Activated naive CD8-positive, alpha-beta T cell treated with anti-CD3 and anti-CD28 coated beads, Interleukin-2, amount 50 U/mL, for 24 hours (primary cell): ENCODE measurements around the gene EFHC1.

Experiments used
- ATAC-seq: fragments of 150-1000 bp; cut with Tn5 transposase; one replicate; pipeline ENCODE4 v1.10.0; 2021
- DNase-seq: peaks from one replicate; pipeline ENCODE4 v3.0.0; 2021
- H3K27ac Mint-ChIP-seq: one replicate; pipeline ENCODE4 v1.8.0; 2021; ENCODE audit warnings: mild to moderate bottlenecking, mixed read lengths
- H3K27me3 Mint-ChIP-seq: one replicate; pipeline ENCODE4 v1.8.0; 2021; ENCODE audit warnings: mixed read lengths
- H3K36me3 Mint-ChIP-seq: one replicate; pipeline ENCODE4 v1.8.0; 2021; ENCODE audit warnings: low read depth, mixed read lengths
- H3K4me1 Mint-ChIP-seq: one replicate; pipeline ENCODE4 v1.8.0; 2021; ENCODE audit warnings: mixed read lengths
- H3K4me3 Mint-ChIP-seq: one replicate; pipeline ENCODE4 v1.8.0; 2021; ENCODE audit warnings: mild to moderate bottlenecking, moderate library complexity, mixed read lengths
- H3K9me3 Mint-ChIP-seq: one replicate; pipeline ENCODE4 v1.8.0; 2021; ENCODE audit warnings: mixed read lengths

EFHC1 gene

DNA sequence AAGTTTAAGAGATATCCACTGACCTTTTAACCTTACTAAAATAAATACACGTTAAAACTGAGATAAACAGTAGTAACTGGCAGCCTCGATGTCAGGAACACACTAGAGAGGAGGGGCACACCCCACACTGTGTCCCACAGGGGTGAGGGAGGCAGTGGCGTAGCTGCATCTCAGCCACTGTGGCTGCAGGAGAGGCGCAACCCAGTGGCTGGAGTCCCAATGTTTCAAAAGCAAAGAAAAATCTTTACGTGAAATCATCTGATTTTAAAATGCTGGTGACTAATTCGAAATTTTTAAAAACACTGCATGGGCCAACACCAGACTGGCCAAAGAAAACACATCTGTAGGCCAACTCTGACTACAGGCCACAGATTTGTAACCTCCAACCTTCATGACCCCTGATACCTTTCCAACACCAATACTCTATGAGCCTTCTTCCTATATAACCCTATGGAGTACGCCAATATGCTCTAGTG, 102.0 kb downstream of the EFHC1 start:
- Mint-ChIP-seq H3K4me3 (no peak overlapping the region), H3K27me3 (no peaks in the 10 kb centered on the region), H3K9me3 (no peaks in the 10 kb centered on the region), H3K4me1 (peaks cover 7% of the 10 kb centered on the region), H3K36me3 (no peaks in the 10 kb centered on the region), H3K27ac (no peak overlapping the region)
- no peak for DNase-seq
- ATAC-seq, result no peak

DNA sequence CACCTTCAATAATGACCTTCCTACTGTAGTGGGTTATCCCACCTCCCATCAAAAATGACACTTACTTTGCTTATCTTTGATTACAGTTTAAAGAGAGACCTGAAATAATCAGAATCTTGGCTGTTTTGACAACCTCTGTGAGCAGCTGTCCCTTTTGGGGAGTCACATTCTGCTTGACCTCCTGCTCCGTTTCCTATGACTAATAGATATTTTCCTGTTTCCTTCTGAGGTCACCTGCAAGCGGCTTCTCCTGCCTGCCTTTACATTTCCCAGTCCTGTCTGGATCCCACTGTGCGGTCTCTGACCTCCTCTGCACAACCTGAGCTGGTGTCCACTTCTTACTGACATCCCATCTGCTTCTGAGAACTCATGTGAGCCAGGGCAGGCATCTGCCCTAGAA, 102.5 kb downstream of the EFHC1 start:
- H3K4me3 Mint-ChIP-seq, result no peak overlapping the region

DNA sequence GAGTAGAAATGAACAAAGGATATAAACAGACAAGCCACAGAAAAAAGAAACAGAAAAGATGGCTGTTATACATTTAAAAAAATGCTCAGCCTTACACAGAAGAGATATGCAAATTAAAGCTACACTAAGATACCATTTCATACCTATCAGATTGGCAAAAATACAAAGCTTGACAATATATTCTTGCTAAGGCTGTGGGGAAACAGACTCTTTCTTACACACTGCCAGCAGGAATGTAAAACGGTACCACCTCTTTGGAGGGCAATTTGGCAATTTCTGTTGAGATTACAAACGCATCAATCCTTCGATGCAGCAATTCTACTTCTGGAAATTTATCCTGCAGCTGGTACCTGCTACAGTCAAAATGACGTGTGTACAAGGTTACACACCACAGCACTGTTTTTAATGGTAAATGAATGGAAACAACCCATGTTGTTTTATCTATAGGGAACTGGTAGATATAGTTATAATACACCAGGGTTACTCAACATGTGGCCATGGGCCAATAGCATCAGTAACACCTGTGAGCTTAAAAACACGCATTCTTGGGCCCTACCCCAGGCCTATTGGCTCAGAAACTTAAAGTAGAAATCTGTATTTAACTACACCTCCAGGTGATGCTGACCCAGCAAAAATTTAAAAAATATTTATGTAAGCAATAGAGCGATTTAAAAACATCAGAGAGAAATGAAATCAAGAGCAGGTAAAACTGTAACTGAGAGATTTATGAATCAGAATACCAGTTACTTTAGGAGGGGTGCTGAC, 103.4 kb downstream of the EFHC1 start:
- Mint-ChIP-seq H3K9me3 (no peaks in the 10 kb centered on the region), H3K27me3 (no peaks in the 10 kb centered on the region), H3K4me1 (no peaks in the 10 kb centered on the region), H3K27ac (no peak overlapping the region), H3K4me3 (no peak overlapping the region), H3K36me3 (no peaks in the 10 kb centered on the region)
- no peak for DNase-seq
- ATAC-seq, result no peak

More for the DNA sequence above, 102.5 kb downstream of the EFHC1 start:
- H3K27ac Mint-ChIP-seq, result no peak overlapping the region
- H3K36me3 Mint-ChIP-seq, result no peaks in the 10 kb centered on the region
- ATAC-seq (no peak), DNase-seq (no peak)
- H3K27me3 Mint-ChIP-seq, result no peaks in the 10 kb centered on the region
- H3K9me3 Mint-ChIP-seq, result no peaks in the 10 kb centered on the region
- peaks cover 4% of the 10 kb centered on the region for H3K4me1 Mint-ChIP-seq

DNA sequence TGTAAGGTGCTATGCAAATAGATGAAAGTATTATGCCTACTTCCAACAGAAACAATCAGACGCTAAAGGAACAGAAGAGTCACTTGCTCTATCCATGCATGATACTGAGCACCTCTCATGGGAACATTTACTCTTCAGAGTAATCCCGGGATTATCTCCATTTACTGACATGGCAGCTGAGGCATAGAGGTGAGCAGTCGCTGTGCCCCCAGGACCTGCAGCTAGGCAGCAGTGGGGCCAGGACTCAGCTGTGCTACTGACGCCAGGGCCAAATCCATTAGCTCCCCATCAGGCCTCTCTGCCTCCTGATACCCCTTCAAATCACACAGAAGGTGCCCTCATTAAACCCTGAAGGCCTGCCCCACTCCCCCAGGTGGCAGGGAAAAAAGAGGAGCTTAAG, 104.8 kb downstream of the EFHC1 start:
- H3K27me3 Mint-ChIP-seq, result no peaks in the 10 kb centered on the region
- ATAC-seq, result no peak
- H3K4me1 Mint-ChIP-seq, result no peaks in the 10 kb centered on the region
- no peaks in the 10 kb centered on the region for H3K36me3 Mint-ChIP-seq
- H3K4me3 Mint-ChIP-seq, result no peak overlapping the region
- no peak overlapping the region for H3K27ac Mint-ChIP-seq
- no peak for DNase-seq
- no peaks in the 10 kb centered on the region for H3K9me3 Mint-ChIP-seq

DNA sequence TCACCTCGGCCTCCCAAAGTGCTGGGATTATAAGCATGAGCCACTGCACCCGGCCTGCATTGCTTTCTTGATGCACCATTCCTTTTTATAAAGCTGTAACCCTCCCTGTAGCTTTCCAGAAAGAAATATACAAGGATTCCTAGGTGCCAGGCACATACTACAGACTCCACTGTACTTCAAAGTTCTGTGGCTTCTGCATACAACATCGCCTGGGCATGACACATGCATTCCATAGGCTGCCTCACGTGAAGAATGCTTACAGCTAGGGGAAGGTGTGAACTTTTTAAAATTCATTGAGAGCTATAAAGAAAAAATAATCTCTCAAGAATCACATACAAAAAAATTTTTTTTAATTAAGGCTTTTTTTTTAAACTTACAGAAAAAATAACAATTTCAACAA, 106.5 kb downstream of the EFHC1 start:
- Mint-ChIP-seq H3K4me3 (no peak overlapping the region), H3K9me3 (no peaks in the 10 kb centered on the region), H3K27ac (no peak overlapping the region), H3K27me3 (no peaks in the 10 kb centered on the region), H3K36me3 (no peaks in the 10 kb centered on the region), H3K4me1 (no peaks in the 10 kb centered on the region)
- no peak for ATAC-seq
- no peak for DNase-seq

DNA sequence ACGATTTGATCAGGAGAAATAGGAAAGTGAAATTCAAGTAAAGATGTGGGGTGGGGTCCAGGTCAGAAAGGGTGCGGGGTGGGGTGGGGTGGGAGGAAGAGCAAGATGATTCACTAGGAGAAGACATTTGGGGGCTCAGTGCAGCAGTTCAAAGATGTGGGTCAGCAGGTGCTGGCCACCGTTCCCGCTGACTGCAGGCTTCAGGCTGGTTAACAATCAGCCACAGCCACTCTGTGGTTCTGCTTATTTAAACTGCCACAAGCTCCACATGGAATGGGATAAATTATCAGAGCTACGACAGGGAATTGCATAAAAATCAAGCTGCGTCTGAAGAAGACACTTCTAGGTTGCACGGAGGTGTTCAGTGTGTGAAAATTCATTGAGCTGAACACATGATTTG, 107.3 kb downstream of the EFHC1 start:
- no peak overlapping the region for H3K4me3 Mint-ChIP-seq
- H3K4me1 Mint-ChIP-seq, result no peaks in the 10 kb centered on the region
- ATAC-seq (no peak), DNase-seq (no peak)
- H3K27me3 Mint-ChIP-seq, result no peaks in the 10 kb centered on the region
- no peaks in the 10 kb centered on the region for H3K36me3 Mint-ChIP-seq
- no peaks in the 10 kb centered on the region for H3K9me3 Mint-ChIP-seq
- no peak overlapping the region for H3K27ac Mint-ChIP-seq

DNA sequence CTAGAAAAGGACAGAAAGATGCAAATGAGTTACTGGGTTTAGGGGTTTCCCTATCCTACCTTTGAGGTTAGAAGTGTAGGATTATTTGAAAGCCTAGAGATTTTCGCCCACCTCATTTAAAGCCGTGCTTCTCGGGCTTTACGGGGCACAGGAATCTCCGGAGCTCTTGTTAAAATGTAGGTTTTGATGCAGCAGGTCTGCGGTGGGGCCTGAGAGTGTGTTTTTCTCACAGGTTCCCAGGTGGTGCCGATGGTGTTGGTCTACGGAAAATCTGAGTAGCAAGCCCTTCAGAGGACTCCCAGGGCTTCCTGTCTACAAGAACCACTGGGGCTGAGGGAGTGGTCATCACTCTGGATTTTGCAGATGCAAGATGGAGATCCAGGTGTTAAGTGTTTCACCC, 109.2 kb downstream of the EFHC1 start:
- peak; percentile 24 for ATAC-seq
- no peak overlapping the region for H3K4me3 Mint-ChIP-seq

DNA sequence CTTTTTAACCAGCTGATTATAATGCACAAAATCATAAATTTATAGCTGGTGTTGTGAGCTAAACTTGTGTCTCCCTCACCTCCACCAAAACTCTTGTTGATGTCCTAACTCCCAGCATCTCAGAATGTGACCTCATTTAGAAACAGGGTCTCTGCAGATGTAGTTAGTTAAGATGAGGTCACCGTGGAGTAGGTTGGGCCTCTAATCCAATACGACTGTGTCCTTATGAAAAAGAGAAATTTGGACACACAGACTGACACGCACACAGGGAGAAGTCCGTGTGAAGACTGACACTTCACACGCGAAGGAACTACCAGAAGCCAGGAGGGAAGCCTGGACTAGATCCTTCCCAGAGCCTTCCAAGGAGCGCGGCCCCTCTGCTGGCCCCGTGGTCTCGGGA, 110.2 kb downstream of the EFHC1 start:
- no peaks in the 10 kb centered on the region for H3K9me3 Mint-ChIP-seq
- H3K4me3 Mint-ChIP-seq, result no peak overlapping the region

More for the DNA sequence above, 109.2 kb downstream of the EFHC1 start:
- Mint-ChIP-seq H3K4me1 (no peaks in the 10 kb centered on the region), H3K27me3 (no peaks in the 10 kb centered on the region), H3K36me3 (no peaks in the 10 kb centered on the region), H3K27ac (no peak overlapping the region), H3K9me3 (no peaks in the 10 kb centered on the region)
- no peak for DNase-seq

DNA sequence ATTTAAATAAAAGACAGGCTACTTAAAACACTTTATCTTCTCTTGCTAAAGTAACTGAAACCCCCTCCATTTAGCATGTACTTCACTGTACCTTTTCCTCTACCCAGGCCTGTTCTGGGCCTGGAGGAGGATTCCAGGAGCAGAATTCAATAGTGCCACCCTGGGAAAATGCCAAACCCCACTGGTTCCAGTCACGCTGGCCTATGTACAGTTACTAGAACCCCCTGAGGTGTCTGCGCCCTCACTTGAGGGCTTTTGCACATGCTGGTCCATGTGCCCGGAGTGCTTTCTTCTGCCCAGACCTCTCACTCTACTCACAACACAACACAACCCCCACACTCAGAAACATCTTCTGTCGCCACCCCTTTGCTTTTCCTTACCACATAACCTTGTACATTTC, 111.3 kb downstream of the EFHC1 start:
- DNase-seq (no peak), ATAC-seq (no peak)
- Mint-ChIP-seq H3K4me3 (no peak overlapping the region), H3K36me3 (no peaks in the 10 kb centered on the region), H3K9me3 (no peaks in the 10 kb centered on the region), H3K27ac (no peak overlapping the region), H3K4me1 (peaks cover 19% of the 10 kb centered on the region), H3K27me3 (no peaks in the 10 kb centered on the region)

More for the DNA sequence above, 110.2 kb downstream of the EFHC1 start:
- H3K27me3 Mint-ChIP-seq, result no peaks in the 10 kb centered on the region
- no peaks in the 10 kb centered on the region for H3K36me3 Mint-ChIP-seq
- H3K27ac Mint-ChIP-seq, result no peak overlapping the region
- ATAC-seq (no peak), DNase-seq (no peak)
- H3K4me1 Mint-ChIP-seq, result peaks cover 8% of the 10 kb centered on the region

DNA sequence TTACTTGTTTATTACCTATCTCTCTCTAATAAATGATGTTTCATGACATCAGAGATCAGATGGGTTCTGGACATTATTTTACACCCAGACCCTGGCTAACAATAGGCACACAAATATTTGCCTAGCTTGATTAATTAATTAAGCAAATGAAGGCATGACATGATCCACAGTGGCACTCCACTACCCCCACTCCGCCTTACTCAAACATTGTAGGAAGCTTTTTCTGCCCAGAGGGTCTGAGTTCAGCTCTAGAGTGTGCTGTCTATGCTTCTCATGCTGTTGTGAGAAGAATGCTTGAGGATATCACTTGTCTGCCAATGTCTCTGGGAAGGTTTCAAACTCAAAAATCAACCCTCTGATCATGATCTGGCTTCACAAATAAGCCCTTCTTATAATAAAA, 111.7 kb downstream of the EFHC1 start:
- H3K27me3 Mint-ChIP-seq, result no peaks in the 10 kb centered on the region
- H3K9me3 Mint-ChIP-seq, result no peaks in the 10 kb centered on the region
- H3K36me3 Mint-ChIP-seq, result no peaks in the 10 kb centered on the region

DNA sequence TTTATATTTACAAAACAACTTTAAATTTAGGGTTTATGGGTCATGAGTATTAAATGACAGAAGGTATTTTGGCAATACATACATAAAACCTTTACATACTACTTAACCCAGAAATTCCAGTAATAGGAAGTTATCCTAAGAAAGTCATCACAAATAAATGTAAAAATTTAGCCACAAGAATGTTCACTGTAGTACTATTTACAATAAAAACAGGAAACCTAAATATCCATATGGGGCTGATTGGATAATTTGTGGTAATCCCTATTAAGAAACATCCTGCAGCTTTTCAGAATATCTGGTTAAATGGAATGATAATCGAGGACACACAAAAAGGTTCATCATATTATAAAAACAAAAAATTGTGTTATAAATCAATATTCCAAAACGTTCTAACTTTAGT, 112.3 kb downstream of the EFHC1 start:
- Mint-ChIP-seq H3K9me3 (no peaks in the 10 kb centered on the region), H3K27me3 (no peaks in the 10 kb centered on the region), H3K27ac (no peak overlapping the region), H3K4me1 (peaks cover 30% of the 10 kb centered on the region), H3K36me3 (no peaks in the 10 kb centered on the region), H3K4me3 (no peak overlapping the region)
- ATAC-seq (no peak), DNase-seq (no peak)

More for the DNA sequence above, 111.7 kb downstream of the EFHC1 start:
- H3K27ac Mint-ChIP-seq, result peak overlapping the region; percentile 19
- H3K4me3 Mint-ChIP-seq, result no peak overlapping the region
- peaks cover 23% of the 10 kb centered on the region for H3K4me1 Mint-ChIP-seq
- ATAC-seq, result no peak
- no peak for DNase-seq

DNA sequence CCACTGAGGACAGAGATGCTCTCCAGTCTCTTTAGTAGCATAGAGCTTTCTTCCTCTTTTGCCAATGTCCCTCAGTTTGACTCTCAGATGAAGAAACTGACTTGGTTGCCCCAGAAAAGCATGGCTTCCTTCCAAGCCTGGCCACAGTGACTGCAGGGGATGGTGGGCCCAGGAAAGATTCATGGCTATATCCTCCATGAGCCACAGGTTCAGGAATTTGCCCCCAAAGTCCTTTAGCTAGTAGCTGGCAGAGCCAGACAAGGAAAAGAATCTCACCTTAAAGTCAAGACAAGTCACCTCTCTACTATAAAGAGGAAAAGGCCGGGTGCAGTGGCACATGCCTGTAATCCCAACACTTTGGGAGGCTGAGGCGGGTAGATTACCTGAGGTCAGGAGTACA, 113.3 kb downstream of the EFHC1 start:
- H3K27ac Mint-ChIP-seq, result no peak overlapping the region
- H3K4me1 Mint-ChIP-seq, result peaks cover 40% of the 10 kb centered on the region
- H3K27me3 Mint-ChIP-seq, result no peaks in the 10 kb centered on the region
- no peaks in the 10 kb centered on the region for H3K9me3 Mint-ChIP-seq
- ATAC-seq (no peak), DNase-seq (no peak)
- H3K36me3 Mint-ChIP-seq, result no peaks in the 10 kb centered on the region
- H3K4me3 Mint-ChIP-seq, result no peak overlapping the region

DNA sequence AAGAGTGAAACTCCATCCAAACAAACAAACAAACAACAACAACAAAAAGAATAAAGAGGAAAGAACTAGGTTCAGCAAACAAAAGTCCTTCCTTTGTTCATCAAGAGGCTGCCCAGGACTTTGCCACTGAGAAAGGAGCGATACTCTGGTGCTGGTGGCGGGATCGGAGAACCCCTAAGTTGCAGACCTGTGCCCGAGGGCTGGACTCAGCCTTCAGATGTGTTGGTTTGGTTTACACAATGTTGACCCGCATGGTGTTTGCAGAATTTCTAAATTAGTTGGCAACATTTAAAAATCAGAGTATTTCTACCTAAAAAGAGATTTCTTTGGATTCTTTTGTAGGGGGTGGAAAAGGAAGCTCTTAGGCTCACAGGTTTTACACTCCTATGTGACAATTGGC, 114.2 kb downstream of the EFHC1 start:
- H3K27me3 Mint-ChIP-seq, result no peaks in the 10 kb centered on the region
- H3K4me3 Mint-ChIP-seq, result no peak overlapping the region
- DNase-seq (no peak), ATAC-seq (no peak)
- H3K27ac Mint-ChIP-seq, result no peak overlapping the region
- no peaks in the 10 kb centered on the region for H3K9me3 Mint-ChIP-seq
- no peaks in the 10 kb centered on the region for H3K36me3 Mint-ChIP-seq
- peaks cover 44% of the 10 kb centered on the region for H3K4me1 Mint-ChIP-seq

DNA sequence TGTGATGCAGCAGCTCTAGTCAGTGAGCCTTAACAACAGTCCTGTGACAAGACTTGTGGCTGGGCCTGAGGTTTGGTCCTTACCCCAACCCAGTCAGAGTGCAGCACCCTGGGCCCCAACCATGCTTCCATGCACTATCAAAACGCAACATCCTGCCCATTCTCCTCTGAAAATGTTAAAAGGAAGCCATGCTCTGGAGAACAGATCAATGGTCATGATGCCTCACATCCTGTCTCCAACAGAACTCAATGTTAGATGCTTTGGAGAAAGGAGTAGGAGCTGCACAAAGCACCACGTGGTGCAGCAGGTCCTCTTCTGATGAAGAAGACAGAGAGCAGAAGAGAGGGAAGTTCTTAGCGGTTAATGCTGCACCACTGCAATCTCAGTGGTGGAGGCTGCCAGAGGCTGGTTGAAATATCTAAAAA, 114.8 kb downstream of the EFHC1 start:
- Mint-ChIP-seq H3K9me3 (no peaks in the 10 kb centered on the region), H3K36me3 (no peaks in the 10 kb centered on the region), H3K27me3 (no peaks in the 10 kb centered on the region), H3K27ac (peak overlapping the region; percentile 36), H3K4me1 (peaks cover 45% of the 10 kb centered on the region), H3K4me3 (no peak overlapping the region)
- ATAC-seq (peak; percentile 84), DNase-seq (peak; percentile 39)

DNA sequence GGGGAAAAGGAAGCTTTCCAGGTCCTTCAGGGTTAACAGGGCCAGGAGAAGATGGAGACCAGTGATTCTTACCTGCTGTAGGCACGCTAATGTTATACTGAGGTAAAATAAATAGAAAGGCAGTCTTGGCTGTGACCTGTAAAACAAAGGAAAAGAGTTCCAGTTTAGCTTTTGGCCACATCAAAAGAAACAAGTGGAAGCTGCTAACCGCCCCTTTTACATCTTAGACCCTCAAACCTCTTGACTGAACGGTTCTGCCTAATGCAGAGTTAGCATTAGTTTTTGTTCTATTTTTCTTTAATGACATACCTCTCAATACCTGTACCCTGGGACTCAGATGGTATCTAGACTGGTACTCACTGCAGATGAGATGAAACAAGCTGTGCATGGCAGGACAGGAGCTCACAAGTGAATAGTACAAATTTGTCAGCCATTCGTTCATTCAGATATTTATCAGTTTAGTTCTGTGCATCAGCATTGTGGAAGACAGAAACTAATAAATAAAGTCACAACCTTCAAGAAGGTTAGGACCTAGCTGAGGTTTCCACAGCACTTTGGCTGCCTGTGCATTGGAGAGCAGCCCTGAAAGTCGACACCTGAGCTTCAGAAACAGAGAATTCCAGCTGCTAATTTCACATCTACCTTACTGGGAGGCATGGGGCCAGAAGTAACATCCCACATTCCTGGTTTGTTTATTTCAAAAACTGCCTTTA, 115.7 kb downstream of the EFHC1 start:
- Mint-ChIP-seq H3K27me3 (no peaks in the 10 kb centered on the region), H3K4me1 (peaks cover 45% of the 10 kb centered on the region), H3K27ac (no peak overlapping the region), H3K4me3 (no peak overlapping the region), H3K36me3 (no peaks in the 10 kb centered on the region), H3K9me3 (no peaks in the 10 kb centered on the region)
- no peak for DNase-seq
- ATAC-seq, result no peak
